ENCODE measurements around the gene UBE2J2. TPM values are rescaled to one million over a fixed set of nuclear protein-coding genes. Genes with fewer than 3 reads are reported as not detected.

Gene UBE2J2
- total RNA-seq, 1 donor from 2014 or later: 56.7 TPM

- H3K4me1 ChIP-seq: peaks cover 48% of the 10 kb centered on the region
- no peaks in the 10 kb centered on the region for H3K27me3 ChIP-seq
- DNase-seq (ENCODE audit: extremely low spot score in 2 of 2): no peak
- H3K36me3 ChIP-seq: peaks cover 0 to 35% of the 10 kb centered on the region in 2 donors
- H3K4me3 ChIP-seq: peak overlapping the region; percentile 95 to 97
- no peak for TF ChIP-seq POLR2A (IDR thresholded peaks at IDR 0.05)
- TF ChIP-seq CTCF (IDR thresholded peaks at IDR 0.05): no peak
- TF ChIP-seq POLR2AphosphoS5 (IDR thresholded peaks at IDR 0.05; ENCODE audit: insufficient read depth in 1 of 2, low read depth in 1 of 2): peak in 1 of 2 donors; percentile 39
- peak overlapping the region; percentile 93 for H3K27ac ChIP-seq
- intact Hi-C loops (cut with DNase I): loop anchor here (5.0 kb wide), 1 partner anchor 38 kb away; the partner anchor contains the start of gene DVL1
- H3K9me3 ChIP-seq: no peaks in the 10 kb centered on the region
Measured at GRCh38 chr1:1309251-1310108, 35.8 kb upstream of the UBE2J2 start.

GRCh38 chr1:1308756-1309250 lies 35.1 kb upstream of the UBE2J2 start:
- Histone ChIP-seq H3K27me3 (no peaks in the 10 kb centered on the region), H3K36me3 (peaks cover 0 to 29% of the 10 kb centered on the region in 2 donors), H3K4me1 (peaks cover 55% of the 10 kb centered on the region), H3K4me3 (peak overlapping the region; percentile 95 to 97), H3K9me3 (no peaks in the 10 kb centered on the region), H3K27ac (peak overlapping the region; percentile 93)
- intact Hi-C loops (cut with DNase I): loop anchor here (5.0 kb wide), 1 partner anchor 38 kb away; the partner anchor contains the start of gene DVL1
- TF ChIP-seq CTCF (IDR thresholded peaks at IDR 0.05) (no peak), POLR2AphosphoS5 (IDR thresholded peaks at IDR 0.05; ENCODE audit: insufficient read depth in 1 of 2, low read depth in 1 of 2) (no peak), POLR2A (IDR thresholded peaks at IDR 0.05) (no peak)
- DNase-seq (ENCODE audit: extremely low spot score in 2 of 2): no peak

- intact Hi-C loops (cut with DNase I): loop anchor here (5.0 kb wide), 1 partner anchor 39 kb away; the partner anchor contains the start of gene DVL1
- peaks cover 62% of the 10 kb centered on the region for H3K4me1 ChIP-seq
Measured at GRCh38 chr1:1307923-1308755, 34.5 kb upstream of the UBE2J2 start, which contains the start of the genes ACAP3 and PUSL1. Gene ACAP3, minus strand, starts transcription at chr1:1307930. Its CDS starts 115 bp downstream, at chr1:1307815. Gene PUSL1, plus strand, starts transcription at chr1:1308597. Its CDS starts 47 bp downstream, at chr1:1308644.

More at GRCh38 chr1:1307923-1308755, 34.5 kb upstream of the UBE2J2 start, which contains the start of the genes ACAP3 and PUSL1:
- peak within 1 kb of the TSS; percentile 93 for H3K27ac ChIP-seq
- peak in 1 of 2 donors; percentile 75 for TF ChIP-seq POLR2AphosphoS5 (IDR thresholded peaks at IDR 0.05; ENCODE audit: insufficient read depth in 1 of 2, low read depth in 1 of 2)
- peak in 1 of 2 donors; percentile 29 for TF ChIP-seq POLR2A (IDR thresholded peaks at IDR 0.05)
- peak in 1 of 3 experiments; percentile 23 for TF ChIP-seq CTCF (IDR thresholded peaks at IDR 0.05)
- peaks cover 0 to 22% of the 10 kb centered on the region in 2 donors for H3K36me3 ChIP-seq
- H3K4me3 ChIP-seq: peak within 1 kb of the TSS; percentile 95 to 97
- no peaks in the 10 kb centered on the region for H3K9me3 ChIP-seq
- H3K27me3 ChIP-seq: no peaks in the 10 kb centered on the region
- peak in 1 of 2 donors; percentile 96 for DNase-seq (ENCODE audit: extremely low spot score in 2 of 2)
